NB4 (cell line): ENCODE data around the gene TAF3.

ENCODE experiments used
- CTCF ChIP-seq: IDR thresholded peaks from one replicate; pipeline ENCODE4 v1.5.1; 2012; ENCODE audit warnings: low read depth, low read length
- POLR2A ChIP-seq: IDR thresholded peaks from 2 replicates; pipeline ENCODE4 v1.6.1; 2011; ENCODE audit warnings: mild to moderate bottlenecking; ENCODE audit not compliant: insufficient read length; ENCODE audit errors: extremely low read depth

- TF ChIP-seq CTCF (no peak), POLR2A (no peak)
These were observed 180.5 kb downstream of the TAF3 start for GRCh38 chr10:7998831-7999230.
